HEK293 (cell line): ENCODE data around the gene PLCB1.

Experiments used
- PRDM1 ChIP-seq: fragments of 450-650 bp; formaldehyde crosslinking; IDR thresholded peaks from 2 replicates; pipeline ENCODE4; 2016; ENCODE audit warnings: missing biosample characterization, missing genetic modification characterization
- RBAK ChIP-seq: fragments of 450-650 bp; formaldehyde crosslinking; IDR thresholded peaks from 2 replicates; pipeline ENCODE4 v1.5.1; 2016; ENCODE audit warnings: missing biosample characterization, missing genetic modification characterization
- YY1 ChIP-seq: fragments of 450-650 bp; formaldehyde crosslinking; IDR thresholded peaks from 2 replicates; pipeline ENCODE4 v1.5.1; 2018; ENCODE audit warnings: missing biosample characterization, missing genetic modification characterization
- ZFP3 ChIP-seq: fragments of 450-650 bp; formaldehyde crosslinking; IDR thresholded peaks from 2 replicates; pipeline ENCODE4 v1.5.1; 2016; ENCODE audit warnings: low read depth, missing biosample characterization, missing genetic modification characterization
- ZNF133 ChIP-seq: fragments of 450-650 bp; formaldehyde crosslinking; IDR thresholded peaks from 2 replicates; pipeline ENCODE4 v1.5.1; 2016; ENCODE audit warnings: missing biosample characterization, missing genetic modification characterization
- ZNF394 ChIP-seq: fragments of 450-650 bp; formaldehyde crosslinking; IDR thresholded peaks from 2 replicates; pipeline ENCODE4 v1.5.1; 2016; ENCODE audit warnings: missing biosample characterization, missing genetic modification characterization, mild to moderate bottlenecking, moderate library complexity, borderline replicate concordance
- ZNF423 ChIP-seq: fragments of 450-650 bp; formaldehyde crosslinking; IDR thresholded peaks from 2 replicates; pipeline ENCODE4 v1.5.1; 2016; ENCODE audit warnings: missing biosample characterization, missing genetic modification characterization
- ZNF76 ChIP-seq: fragments of 450-650 bp; formaldehyde crosslinking; IDR thresholded peaks from 2 replicates; pipeline ENCODE4; 2016; ENCODE audit warnings: low read depth, missing biosample characterization, missing genetic modification characterization, borderline replicate concordance
- TF ChIP-seq, protein P1 (sequence below): fragments of 450-650 bp; formaldehyde crosslinking; conservative IDR thresholded peaks from 2 replicates; pipeline ENCODE4 v1.5.1; 2016; ENCODE audit warnings: low read depth, missing biosample characterization, missing genetic modification characterization
- TF ChIP-seq, protein P2 (sequence below): fragments of 450-650 bp; formaldehyde crosslinking; IDR thresholded peaks from 2 replicates; pipeline ENCODE4 v1.5.1; 2016; ENCODE audit warnings: missing biosample characterization, missing genetic modification characterization

DNA sequence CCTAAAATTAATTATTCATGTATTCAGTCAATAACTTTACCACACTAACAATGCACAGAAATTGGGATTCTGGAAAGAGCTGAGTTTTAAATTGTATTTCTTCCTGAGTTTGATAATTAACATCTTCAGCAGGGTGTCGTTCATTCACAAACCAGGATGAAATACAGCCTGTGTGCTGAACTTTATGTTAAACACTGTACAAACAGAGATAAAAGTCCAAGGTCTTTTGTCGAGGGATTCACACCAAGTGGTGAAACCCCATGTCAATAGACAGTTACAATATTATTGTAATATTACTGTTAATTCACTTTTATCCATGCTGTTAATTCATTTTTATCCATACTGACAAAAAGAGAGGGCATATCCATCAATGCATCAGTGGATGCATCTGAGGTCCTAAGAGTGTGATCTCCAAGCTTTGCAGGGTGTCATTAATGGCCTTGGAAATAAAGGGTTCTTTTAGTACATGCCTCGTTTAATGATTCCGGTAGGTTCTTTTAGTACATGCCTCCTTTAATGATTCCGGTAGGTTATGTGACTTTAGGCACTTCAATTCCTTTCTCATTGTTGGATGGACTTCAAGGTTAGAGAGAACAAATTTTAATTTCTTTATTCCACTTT, 234.3 kb downstream of the PLCB1 start:
- TF ChIP-seq ZNF76 (tag by site-specific recombination) = no peak
- TF ChIP-seq, protein P1, sequence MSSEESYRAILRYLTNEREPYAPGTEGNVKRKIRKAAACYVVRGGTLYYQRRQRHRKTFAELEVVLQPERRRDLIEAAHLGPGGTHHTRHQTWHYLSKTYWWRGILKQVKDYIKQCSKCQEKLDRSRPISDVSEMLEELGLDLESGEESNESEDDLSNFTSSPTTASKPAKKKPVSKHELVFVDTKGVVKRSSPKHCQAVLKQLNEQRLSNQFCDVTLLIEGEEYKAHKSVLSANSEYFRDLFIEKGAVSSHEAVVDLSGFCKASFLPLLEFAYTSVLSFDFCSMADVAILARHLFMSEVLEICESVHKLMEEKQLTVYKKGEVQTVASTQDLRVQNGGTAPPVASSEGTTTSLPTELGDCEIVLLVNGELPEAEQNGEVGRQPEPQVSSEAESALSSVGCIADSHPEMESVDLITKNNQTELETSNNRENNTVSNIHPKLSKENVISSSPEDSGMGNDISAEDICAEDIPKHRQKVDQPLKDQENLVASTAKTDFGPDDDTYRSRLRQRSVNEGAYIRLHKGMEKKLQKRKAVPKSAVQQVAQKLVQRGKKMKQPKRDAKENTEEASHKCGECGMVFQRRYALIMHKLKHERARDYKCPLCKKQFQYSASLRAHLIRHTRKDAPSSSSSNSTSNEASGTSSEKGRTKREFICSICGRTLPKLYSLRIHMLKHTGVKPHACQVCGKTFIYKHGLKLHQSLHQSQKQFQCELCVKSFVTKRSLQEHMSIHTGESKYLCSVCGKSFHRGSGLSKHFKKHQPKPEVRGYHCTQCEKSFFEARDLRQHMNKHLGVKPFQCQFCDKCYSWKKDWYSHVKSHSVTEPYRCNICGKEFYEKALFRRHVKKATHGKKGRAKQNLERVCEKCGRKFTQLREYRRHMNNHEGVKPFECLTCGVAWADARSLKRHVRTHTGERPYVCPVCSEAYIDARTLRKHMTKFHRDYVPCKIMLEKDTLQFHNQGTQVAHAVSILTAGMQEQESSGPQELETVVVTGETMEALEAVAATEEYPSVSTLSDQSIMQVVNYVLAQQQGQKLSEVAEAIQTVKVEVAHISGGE (tag by site-specific recombination) = no peak
- TF ChIP-seq, protein P2, sequence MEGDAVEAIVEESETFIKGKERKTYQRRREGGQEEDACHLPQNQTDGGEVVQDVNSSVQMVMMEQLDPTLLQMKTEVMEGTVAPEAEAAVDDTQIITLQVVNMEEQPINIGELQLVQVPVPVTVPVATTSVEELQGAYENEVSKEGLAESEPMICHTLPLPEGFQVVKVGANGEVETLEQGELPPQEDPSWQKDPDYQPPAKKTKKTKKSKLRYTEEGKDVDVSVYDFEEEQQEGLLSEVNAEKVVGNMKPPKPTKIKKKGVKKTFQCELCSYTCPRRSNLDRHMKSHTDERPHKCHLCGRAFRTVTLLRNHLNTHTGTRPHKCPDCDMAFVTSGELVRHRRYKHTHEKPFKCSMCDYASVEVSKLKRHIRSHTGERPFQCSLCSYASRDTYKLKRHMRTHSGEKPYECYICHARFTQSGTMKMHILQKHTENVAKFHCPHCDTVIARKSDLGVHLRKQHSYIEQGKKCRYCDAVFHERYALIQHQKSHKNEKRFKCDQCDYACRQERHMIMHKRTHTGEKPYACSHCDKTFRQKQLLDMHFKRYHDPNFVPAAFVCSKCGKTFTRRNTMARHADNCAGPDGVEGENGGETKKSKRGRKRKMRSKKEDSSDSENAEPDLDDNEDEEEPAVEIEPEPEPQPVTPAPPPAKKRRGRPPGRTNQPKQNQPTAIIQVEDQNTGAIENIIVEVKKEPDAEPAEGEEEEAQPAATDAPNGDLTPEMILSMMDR (tag by site-specific recombination) = no peak
- TF ChIP-seq RBAK (tag by site-specific recombination) = no peak
- TF ChIP-seq PRDM1 (tag by site-specific recombination) = no peak
- no peak for TF ChIP-seq ZNF423 (tag by site-specific recombination)
- no peak for TF ChIP-seq YY1 (tag by site-specific recombination)
- TF ChIP-seq ZFP3 (tag by site-specific recombination) = no peak
- no peak for TF ChIP-seq ZNF394 (tag by site-specific recombination)
- no peak for TF ChIP-seq ZNF133 (tag by site-specific recombination)
